ENCODE data around the gene CELF6.
A peak's percentile ranks its signal among the peaks of the same experiment; 100 is the strongest.

CELF6 gene

DNA sequence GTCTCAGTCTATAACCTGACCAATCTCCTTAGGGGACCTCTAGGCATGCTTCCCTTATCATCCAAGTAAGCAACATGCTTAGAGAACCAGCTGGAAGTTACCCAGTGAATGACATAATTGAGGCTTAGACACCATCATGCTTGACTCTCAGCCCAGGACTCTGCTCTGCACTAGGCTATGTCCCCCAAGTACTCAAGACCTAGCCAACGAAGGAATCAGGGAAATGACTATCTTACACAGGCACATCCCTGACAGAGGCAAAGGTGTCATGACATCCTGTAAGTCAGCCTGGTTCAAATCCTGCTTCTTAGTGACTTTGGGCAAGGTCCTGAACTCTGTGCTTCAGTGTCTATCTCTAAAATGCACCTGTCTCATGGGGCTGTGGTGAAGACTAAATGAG lies 24.6 kb upstream of the CELF6 start:
- no peak overlapping the region for H3K4me3 ChIP-seq (ENCODE audit: low read depth, low read length)
- H3K27ac ChIP-seq (ENCODE audit: low read depth, low read length): no peak overlapping the region
- H3K36me3 ChIP-seq (ENCODE audit: insufficient read depth, low read length): peaks cover 8% of the 10 kb centered on the region; the same call in 1 of the 2 replicates
- peaks cover 9% of the 10 kb centered on the region for H3K4me1 ChIP-seq (ENCODE audit: control insufficient read depth, insufficient read depth, low read length, unreplicated experiment)
- no peaks in the 10 kb centered on the region for H3K27me3 ChIP-seq (ENCODE audit: insufficient read depth, low read length)
- no peak overlapping the region for H2AFZ ChIP-seq (ENCODE audit: low read length, unreplicated experiment)
- H3K79me2 ChIP-seq (ENCODE audit: control insufficient read depth, insufficient read depth, low read length, unreplicated experiment): no peaks in the 10 kb centered on the region

- H3K36me3 ChIP-seq (ENCODE audit: insufficient read depth, low read length): 0 out of 2 replicates have a peak, but pooled peaks cover 3% of the 10 kb centered on the region
- no peaks in the 10 kb centered on the region for H3K27me3 ChIP-seq (ENCODE audit: insufficient read depth, low read length)
- peaks cover 21% of the 10 kb centered on the region for H3K4me1 ChIP-seq (ENCODE audit: control insufficient read depth, insufficient read depth, low read length, unreplicated experiment)
- no peak overlapping the region for H2AFZ ChIP-seq (ENCODE audit: low read length, unreplicated experiment)
- H3K79me2 ChIP-seq (ENCODE audit: control insufficient read depth, insufficient read depth, low read length, unreplicated experiment): no peaks in the 10 kb centered on the region
- no peak overlapping the region for H3K4me3 ChIP-seq (ENCODE audit: low read depth, low read length)
- no peak overlapping the region for H3K27ac ChIP-seq (ENCODE audit: low read depth, low read length)
Measured at GRCh38 chr15:72342385-72342784, 22.4 kb upstream of the CELF6 start.

DNA sequence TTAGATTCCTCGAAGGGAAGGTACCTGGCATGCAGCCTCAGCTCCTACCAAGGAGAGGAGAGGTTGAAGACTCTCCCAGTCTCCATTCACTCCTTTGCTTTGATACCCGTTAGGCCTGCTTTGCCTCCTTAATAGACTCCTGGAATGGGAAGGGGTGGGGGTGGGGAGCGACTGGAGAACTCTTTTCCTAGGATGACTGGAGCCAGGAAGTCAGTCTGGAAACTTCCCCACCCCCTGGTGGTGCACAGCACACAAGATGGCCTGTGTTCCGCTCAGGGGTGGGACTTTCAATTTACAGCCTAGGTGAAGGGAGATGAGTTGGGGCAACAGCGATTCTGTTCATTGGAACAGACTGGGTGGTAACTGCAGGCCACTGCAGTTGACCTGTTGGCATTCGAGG lies 21.4 kb upstream of the CELF6 start:
- Histone ChIP-seq H3K27ac (ENCODE audit: low read depth, low read length) (peak overlapping the region; percentile 94; the same call in 1 of the 2 replicates), H3K36me3 (ENCODE audit: insufficient read depth, low read length) (0 out of 2 replicates have a peak, but pooled peaks cover 3% of the 10 kb centered on the region), H3K27me3 (ENCODE audit: insufficient read depth, low read length) (no peaks in the 10 kb centered on the region), H3K79me2 (ENCODE audit: control insufficient read depth, insufficient read depth, low read length, unreplicated experiment) (no peaks in the 10 kb centered on the region), H3K4me3 (ENCODE audit: low read depth, low read length) (no peak overlapping the region), H3K4me1 (ENCODE audit: control insufficient read depth, insufficient read depth, low read length, unreplicated experiment) (peaks cover 21% of the 10 kb centered on the region), H2AFZ (ENCODE audit: low read length, unreplicated experiment) (no peak overlapping the region)

GRCh38 chr15:72340366-72340765 lies 20.4 kb upstream of the CELF6 start:
- Histone ChIP-seq H3K27me3 (ENCODE audit: insufficient read depth, low read length) (no peaks in the 10 kb centered on the region), H3K36me3 (ENCODE audit: insufficient read depth, low read length) (0 out of 2 replicates have a peak, but pooled peaks cover 3% of the 10 kb centered on the region), H3K4me3 (ENCODE audit: low read depth, low read length) (no peak overlapping the region), H3K79me2 (ENCODE audit: control insufficient read depth, insufficient read depth, low read length, unreplicated experiment) (no peaks in the 10 kb centered on the region), H2AFZ (ENCODE audit: low read length, unreplicated experiment) (no peak overlapping the region), H3K27ac (ENCODE audit: low read depth, low read length) (peak overlapping the region; percentile 94), H3K4me1 (ENCODE audit: control insufficient read depth, insufficient read depth, low read length, unreplicated experiment) (peaks cover 21% of the 10 kb centered on the region)

DNA sequence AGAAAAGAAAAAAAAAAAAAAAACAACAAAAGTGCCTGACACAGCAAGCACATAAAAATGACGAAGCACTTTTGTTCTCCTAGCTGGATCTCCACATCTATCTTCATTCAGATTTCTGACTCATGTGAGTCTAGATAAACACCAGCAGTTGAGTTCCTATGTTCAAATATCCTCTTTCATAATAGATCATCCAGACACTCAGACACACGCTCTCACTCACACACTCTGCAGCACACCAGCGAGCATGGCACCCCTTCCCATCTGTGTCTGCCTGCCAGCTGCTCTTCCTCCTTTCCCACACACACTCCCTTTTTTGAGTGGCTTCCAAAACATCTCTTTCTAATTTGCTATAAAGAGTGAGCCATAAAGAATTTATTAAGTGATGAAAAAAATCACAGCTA lies 19.8 kb upstream of the CELF6 start:
- no peak overlapping the region for H3K4me3 ChIP-seq (ENCODE audit: low read depth, low read length)
- H3K4me1 ChIP-seq (ENCODE audit: control insufficient read depth, insufficient read depth, low read length, unreplicated experiment): peaks cover 21% of the 10 kb centered on the region
- no peak overlapping the region for H2AFZ ChIP-seq (ENCODE audit: low read length, unreplicated experiment)
- H3K79me2 ChIP-seq (ENCODE audit: control insufficient read depth, insufficient read depth, low read length, unreplicated experiment): no peaks in the 10 kb centered on the region
- 0 out of 2 replicates have a peak, but pooled peaks cover 3% of the 10 kb centered on the region for H3K36me3 ChIP-seq (ENCODE audit: insufficient read depth, low read length)
- H3K27ac ChIP-seq (ENCODE audit: low read depth, low read length): peak overlapping the region; percentile 94
- no peaks in the 10 kb centered on the region for H3K27me3 ChIP-seq (ENCODE audit: insufficient read depth, low read length)

- H3K27ac ChIP-seq (ENCODE audit: low read depth, low read length): peak overlapping the region; percentile 94
- H3K27me3 ChIP-seq (ENCODE audit: insufficient read depth, low read length): no peaks in the 10 kb centered on the region
- peaks cover 21% of the 10 kb centered on the region for H3K4me1 ChIP-seq (ENCODE audit: control insufficient read depth, insufficient read depth, low read length, unreplicated experiment)
- no peak overlapping the region for H2AFZ ChIP-seq (ENCODE audit: low read length, unreplicated experiment)
- no peaks in the 10 kb centered on the region for H3K36me3 ChIP-seq (ENCODE audit: insufficient read depth, low read length)
- no peaks in the 10 kb centered on the region for H3K79me2 ChIP-seq (ENCODE audit: control insufficient read depth, insufficient read depth, low read length, unreplicated experiment)
- H3K4me3 ChIP-seq (ENCODE audit: low read depth, low read length): peak overlapping the region; percentile 38
Measured at GRCh38 chr15:72338617-72339321, 18.8 kb upstream of the CELF6 start.

DNA sequence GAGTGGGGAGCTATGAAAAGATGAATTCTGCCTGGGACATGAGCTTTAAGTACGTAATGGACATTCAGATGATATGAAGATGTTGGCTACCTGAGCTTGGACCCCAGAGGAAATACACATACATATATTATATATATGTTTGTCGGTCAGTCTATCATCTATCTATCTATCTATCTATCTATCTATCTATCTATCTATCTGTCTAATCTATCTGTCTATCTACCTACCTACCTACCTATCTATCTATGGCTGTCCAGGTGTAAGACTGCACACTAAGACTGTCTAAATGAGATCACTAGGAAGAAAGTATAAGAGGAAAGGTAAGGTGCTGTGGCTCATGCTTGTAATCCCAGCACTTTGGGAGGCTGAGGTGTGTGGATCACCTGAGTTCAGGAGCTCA lies 18.2 kb upstream of the CELF6 start:
- H3K4me3 ChIP-seq (ENCODE audit: low read depth, low read length): no peak overlapping the region
- peaks cover 21% of the 10 kb centered on the region for H3K4me1 ChIP-seq (ENCODE audit: control insufficient read depth, insufficient read depth, low read length, unreplicated experiment)
- H3K36me3 ChIP-seq (ENCODE audit: insufficient read depth, low read length): no peaks in the 10 kb centered on the region
- no peak overlapping the region for H2AFZ ChIP-seq (ENCODE audit: low read length, unreplicated experiment)
- peak overlapping the region; percentile 94 for H3K27ac ChIP-seq (ENCODE audit: low read depth, low read length)
- no peaks in the 10 kb centered on the region for H3K27me3 ChIP-seq (ENCODE audit: insufficient read depth, low read length)
- no peaks in the 10 kb centered on the region for H3K79me2 ChIP-seq (ENCODE audit: control insufficient read depth, insufficient read depth, low read length, unreplicated experiment)

GRCh38 chr15:72334842-72335241 lies 14.9 kb upstream of the CELF6 start:
- Histone ChIP-seq H3K27ac (ENCODE audit: low read depth, low read length) (no peak overlapping the region), H2AFZ (ENCODE audit: low read length, unreplicated experiment) (no peak overlapping the region), H3K36me3 (ENCODE audit: insufficient read depth, low read length) (no peaks in the 10 kb centered on the region), H3K27me3 (ENCODE audit: insufficient read depth, low read length) (no peaks in the 10 kb centered on the region), H3K4me1 (ENCODE audit: control insufficient read depth, insufficient read depth, low read length, unreplicated experiment) (peaks cover 12% of the 10 kb centered on the region), H3K79me2 (ENCODE audit: control insufficient read depth, insufficient read depth, low read length, unreplicated experiment) (no peaks in the 10 kb centered on the region), H3K4me3 (ENCODE audit: low read depth, low read length) (no peak overlapping the region)

GRCh38 chr15:72331021-72331420 lies 11.1 kb upstream of the CELF6 start:
- Histone ChIP-seq H3K4me1 (ENCODE audit: control insufficient read depth, insufficient read depth, low read length, unreplicated experiment) (no peaks in the 10 kb centered on the region), H3K36me3 (ENCODE audit: insufficient read depth, low read length) (no peaks in the 10 kb centered on the region), H3K4me3 (ENCODE audit: low read depth, low read length) (no peak overlapping the region), H3K79me2 (ENCODE audit: control insufficient read depth, insufficient read depth, low read length, unreplicated experiment) (no peaks in the 10 kb centered on the region), H3K27me3 (ENCODE audit: insufficient read depth, low read length) (no peaks in the 10 kb centered on the region), H3K27ac (ENCODE audit: low read depth, low read length) (no peak overlapping the region), H2AFZ (ENCODE audit: low read length, unreplicated experiment) (no peak overlapping the region)

DNA sequence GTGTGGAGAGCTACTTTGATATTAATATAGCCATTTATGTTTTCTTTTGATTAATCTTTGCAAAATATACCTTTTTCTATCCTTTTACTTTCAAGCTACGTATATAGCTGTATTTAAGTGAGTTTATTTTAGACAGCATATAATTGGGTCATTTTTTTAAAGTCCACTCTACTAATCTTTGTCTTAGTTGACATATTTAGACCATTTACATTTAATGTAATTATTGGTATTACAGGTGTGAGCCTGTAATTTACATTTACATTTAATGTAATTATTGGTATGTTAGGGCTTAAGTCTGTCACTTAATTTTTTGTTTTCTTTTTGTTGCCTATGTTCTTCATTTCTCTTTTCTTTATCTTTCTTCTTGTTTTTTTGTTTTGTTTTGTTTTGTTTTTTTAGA lies 3.8 kb upstream of the CELF6 start:
- Histone ChIP-seq H3K36me3 (ENCODE audit: insufficient read depth, low read length) (no peaks in the 10 kb centered on the region), H3K4me3 (ENCODE audit: low read depth, low read length) (no peak overlapping the region), H3K27ac (ENCODE audit: low read depth, low read length) (no peak overlapping the region), H2AFZ (ENCODE audit: low read length, unreplicated experiment) (no peak overlapping the region), H3K4me1 (ENCODE audit: control insufficient read depth, insufficient read depth, low read length, unreplicated experiment) (peaks cover 3% of the 10 kb centered on the region), H3K27me3 (ENCODE audit: insufficient read depth, low read length) (peaks cover 5% of the 10 kb centered on the region), H3K79me2 (ENCODE audit: control insufficient read depth, insufficient read depth, low read length, unreplicated experiment) (no peaks in the 10 kb centered on the region)

- peaks cover 26% of the 10 kb centered on the region for H3K27me3 ChIP-seq (ENCODE audit: insufficient read depth, low read length)
- no peaks in the 10 kb centered on the region for H3K79me2 ChIP-seq (ENCODE audit: control insufficient read depth, insufficient read depth, low read length, unreplicated experiment)
- H2AFZ ChIP-seq (ENCODE audit: low read length, unreplicated experiment): no peak overlapping the region
- peaks cover 3% of the 10 kb centered on the region for H3K4me1 ChIP-seq (ENCODE audit: control insufficient read depth, insufficient read depth, low read length, unreplicated experiment)
- H3K27ac ChIP-seq (ENCODE audit: low read depth, low read length): no peak overlapping the region
- H3K4me3 ChIP-seq (ENCODE audit: low read depth, low read length): peak overlapping the region; percentile 77
- no peaks in the 10 kb centered on the region for H3K36me3 ChIP-seq (ENCODE audit: insufficient read depth, low read length)
Measured at GRCh38 chr15:72319360-72319984, 485 bp downstream of the CELF6 start.
